Activated CD4-positive, alpha-beta T cell treated with anti-CD3 and anti-CD28 coated beads, Interleukin-2, amount 50 U/mL, for 48 hours (primary cell): Measurements from ENCODE around the gene GPR146.

ENCODE experiments used
- DNase-seq, 2 experiments: peaks; one replicate each; pipeline ENCODE4 v3.0.0-alpha.2; 2020

Gene GPR146

GRCh38 chr7:1011297-1012003 lies 32.9 kb upstream of the GPR146 start:
- DNase-seq = no peak

DNA sequence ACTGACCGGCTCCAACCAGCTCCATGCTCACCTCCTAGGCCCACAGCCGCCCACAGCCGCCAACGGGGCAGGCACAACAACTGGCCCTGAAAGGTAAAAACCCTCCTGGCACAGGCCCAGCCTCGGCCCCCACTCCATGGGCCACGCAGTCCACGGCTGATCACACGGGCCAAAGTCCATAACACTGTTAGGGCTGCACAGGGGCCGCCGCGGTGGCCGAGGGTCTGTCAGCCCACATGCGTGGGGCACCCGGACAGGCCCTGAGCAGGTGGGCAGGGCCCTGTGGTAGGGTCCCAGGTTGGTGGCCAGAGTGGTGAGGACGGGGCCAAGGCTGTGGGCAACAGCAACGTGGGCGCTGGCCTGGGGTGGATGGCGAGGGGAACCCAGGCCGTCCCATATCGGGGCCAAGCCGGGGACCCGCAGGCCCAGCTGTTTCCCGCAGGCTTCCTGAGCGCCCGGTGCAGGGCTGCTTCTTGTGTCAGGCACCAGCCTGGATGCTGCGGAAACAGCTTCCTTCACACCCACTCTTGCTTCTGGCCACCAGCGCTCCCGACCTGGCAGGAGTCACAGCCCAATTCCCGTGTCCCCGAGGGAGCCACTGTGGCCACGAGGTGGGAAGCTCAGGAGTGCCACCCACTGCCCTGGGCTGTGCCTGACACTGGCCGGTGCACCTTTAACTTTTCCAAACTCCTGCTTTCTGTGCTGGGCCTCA lies 32.2 kb upstream of the GPR146 start:
- no peak for DNase-seq

DNA sequence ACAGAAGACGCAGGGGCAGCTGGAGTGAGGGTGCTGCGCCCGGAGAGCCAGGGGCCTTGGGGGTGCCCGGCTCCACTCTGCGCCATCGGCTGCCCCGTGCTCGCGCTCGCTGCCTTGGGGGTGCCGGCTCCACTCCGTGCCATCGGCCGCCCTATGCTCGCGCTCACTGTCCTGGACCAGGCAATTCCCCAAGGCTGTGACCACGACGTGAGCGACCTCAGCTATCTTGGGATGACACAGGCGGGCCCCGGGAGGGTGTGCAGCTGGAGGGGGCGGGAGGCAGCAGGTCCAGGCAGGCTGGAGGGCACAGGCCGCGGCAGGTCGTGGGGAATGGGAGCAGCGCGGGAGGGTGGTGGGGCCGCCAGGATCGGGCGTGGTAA lies 31.6 kb upstream of the GPR146 start:
- no peak for DNase-seq

DNA sequence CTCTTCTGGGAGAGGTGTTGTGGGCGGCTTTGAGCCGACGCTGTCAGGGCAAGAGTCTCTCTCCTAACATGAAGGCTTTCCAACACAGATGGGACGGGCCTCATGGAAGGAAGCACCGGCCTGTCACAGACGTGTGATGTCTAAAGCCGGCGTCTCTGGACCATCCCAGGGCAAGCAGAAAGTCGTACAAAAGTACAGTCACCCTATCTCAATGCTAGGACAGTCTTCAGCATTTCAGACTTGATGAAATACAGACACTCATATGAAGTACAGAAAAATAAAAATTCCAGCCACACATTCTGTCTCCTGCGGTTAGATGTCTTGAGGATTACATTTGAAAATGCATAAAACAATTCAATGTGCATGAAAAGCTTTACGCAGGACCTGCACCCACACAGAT lies 30.8 kb upstream of the GPR146 start:
- DNase-seq = no peak

- no peak for DNase-seq
These were observed 29.7 kb upstream of the GPR146 start for GRCh38 chr7:1014681-1015080.

- no peak for DNase-seq
These were observed 28.9 kb upstream of the GPR146 start for GRCh38 chr7:1015196-1016121.

- no peak for DNase-seq
These were observed 27.5 kb upstream of the GPR146 start for GRCh38 chr7:1016577-1017531.

- DNase-seq = no peak
These were observed 26.6 kb upstream of the GPR146 start for GRCh38 chr7:1017586-1018333.

DNA sequence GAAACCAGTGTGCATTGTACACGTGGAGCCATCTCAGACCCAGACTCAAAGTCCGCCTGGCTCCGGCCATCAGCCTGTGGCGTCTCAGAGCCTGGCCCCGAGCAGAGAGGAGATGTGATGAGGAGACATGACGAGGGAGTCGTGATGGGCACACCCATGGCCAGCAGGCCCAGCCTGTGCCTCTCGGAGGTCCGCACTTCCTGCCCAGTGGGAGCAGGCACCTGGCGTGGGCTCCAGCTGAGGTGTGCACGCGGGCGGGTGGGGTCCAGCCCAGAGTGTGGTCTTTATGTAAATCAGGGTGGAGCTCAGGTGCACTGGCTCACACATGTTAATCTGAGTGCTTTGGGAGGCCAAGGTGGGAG lies 26.0 kb upstream of the GPR146 start:
- no peak for DNase-seq

GRCh38 chr7:1019255-1019785 lies 25.0 kb upstream of the GPR146 start:
- no peak for DNase-seq

DNA sequence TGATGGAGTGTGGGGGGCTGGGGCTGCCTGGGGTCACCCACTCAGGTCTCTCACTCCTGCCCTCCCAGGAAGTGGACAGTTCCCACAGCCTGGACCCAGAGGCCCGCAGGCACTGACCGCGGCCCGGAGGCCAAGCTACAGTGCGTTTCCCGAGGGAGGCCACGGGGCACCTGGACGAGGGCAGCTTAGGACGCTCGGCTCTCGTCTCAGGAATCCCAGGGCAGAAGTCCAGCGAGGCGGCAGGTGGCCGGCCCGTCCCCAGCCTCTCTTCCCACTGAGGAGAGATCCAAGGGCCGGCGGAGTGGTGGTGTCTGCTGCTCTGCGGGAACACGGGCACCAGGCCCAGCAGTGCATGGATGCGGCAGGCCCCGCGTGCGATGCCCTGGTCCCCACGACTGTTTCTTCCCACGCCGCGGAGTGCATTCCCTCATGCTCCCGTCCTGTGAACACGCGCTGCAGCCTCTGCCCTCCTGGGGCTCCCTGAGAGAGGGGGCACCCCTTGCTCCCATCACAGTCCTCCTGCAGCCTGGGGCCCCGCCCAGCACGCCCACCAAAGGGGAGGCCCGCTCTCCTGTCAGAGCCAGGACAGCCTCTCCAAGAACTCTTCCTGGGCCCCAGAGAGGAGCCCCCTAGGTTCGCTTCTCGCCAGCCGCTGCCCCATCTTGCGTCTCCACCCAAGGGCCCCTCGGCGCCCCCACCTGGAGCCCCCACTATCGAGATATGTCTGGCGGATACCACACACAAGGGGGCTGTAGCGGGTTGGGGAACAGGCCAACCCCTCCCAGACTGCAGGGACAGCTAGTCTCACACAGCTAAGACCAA lies 24.3 kb upstream of the GPR146 start:
- no peak for DNase-seq

- DNase-seq = no peak
These were observed 23.5 kb upstream of the GPR146 start for GRCh38 chr7:1020849-1021251.

DNA sequence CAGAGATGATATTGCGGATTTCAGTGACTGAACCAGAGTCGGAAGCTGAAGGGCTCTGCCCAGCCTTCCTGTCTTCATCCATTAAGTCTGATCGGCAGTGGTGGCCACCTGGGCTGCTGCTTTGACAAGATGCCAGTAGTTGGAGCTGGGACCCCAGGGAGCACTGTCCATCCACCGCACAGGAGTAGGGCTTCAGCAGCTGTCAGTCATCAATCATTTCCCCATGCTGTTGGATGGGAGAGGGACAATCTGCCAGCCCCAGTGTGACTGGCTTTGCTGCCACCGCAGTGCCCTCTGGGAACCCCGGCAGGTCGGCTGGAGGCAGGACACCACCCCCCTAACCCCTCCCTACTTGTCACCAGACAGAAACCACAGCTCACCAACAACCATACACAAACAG lies 23.0 kb upstream of the GPR146 start:
- no peak for DNase-seq

DNA sequence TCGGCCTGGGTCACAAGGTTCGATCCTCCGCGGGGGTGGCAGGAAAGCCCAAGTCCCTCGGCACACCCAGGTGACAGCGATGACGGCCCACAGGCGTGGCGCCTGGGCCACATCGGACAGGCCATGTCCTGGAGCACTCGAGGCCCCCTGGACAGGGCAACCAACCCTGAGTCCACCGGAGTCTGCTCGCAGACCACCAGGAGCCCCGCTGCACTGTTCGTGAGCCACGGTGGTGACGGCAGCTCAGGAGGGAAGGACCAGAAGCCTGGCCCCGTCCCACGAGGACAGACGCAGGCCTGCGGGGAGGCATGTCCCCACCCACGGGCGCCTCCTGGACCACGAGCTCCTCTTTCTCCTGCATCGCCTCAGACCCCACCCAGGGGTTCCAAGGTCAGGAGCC lies 22.4 kb upstream of the GPR146 start:
- DNase-seq = no peak

DNA sequence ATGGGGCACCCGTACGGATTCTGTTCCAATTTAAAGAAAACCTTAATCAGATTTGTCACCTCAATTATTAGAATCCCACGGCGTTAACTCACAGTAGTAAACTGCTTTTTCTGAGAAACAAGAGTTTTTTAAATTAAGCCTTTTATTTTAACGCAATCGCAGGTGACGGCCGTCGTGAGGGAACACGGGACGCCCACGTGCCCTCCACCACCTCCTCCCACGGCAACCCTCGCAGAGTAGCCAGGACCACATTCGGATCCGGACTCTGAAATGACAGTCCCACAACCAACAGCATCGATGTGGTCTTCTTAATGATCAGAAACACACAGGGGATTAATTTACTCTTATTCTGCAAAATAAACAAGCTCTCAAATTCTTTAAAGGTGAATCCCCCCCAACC lies 22.0 kb upstream of the GPR146 start:
- no peak for DNase-seq

- no peak for DNase-seq
These were observed 21.4 kb upstream of the GPR146 start for GRCh38 chr7:1022801-1023465.

DNA sequence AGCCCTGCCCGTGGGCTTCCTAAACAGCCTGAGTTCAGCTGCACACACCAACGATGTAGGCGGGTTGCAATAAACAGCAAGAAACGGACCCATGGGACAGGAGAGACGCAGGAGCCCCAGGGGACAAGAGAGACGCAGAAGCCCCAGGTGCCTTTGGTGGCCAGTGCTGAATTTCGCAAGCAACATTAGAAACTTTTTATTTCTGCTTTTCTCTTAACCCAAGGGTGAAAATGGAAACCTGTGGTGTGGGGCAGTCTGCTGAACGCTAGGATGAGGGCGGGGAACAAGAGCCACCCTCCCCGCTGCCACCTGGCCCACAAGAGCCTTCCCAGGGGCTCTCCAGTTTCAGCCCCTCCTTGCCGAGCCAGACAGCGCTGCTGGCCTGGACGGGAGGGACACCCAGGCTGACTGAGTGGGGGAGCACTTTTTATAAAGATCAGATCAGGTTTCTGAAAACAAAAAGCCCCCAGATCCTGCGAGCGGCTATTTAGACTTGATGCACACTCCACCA lies 20.0 kb upstream of the GPR146 start:
- no peak for DNase-seq

GRCh38 chr7:1024876-1025742 lies 19.2 kb upstream of the GPR146 start:
- DNase-seq = no peak
